ENCODE measurements around the gene DYNLL2. TPM values are rescaled to one million over a fixed set of nuclear protein-coding genes. Genes with fewer than 3 reads are reported as not detected.
"Not testable (repeated sequence)": the region's sequence is repeated elsewhere in the genome, so short reads cannot be mapped to it uniquely, and the experiment has no call there.

DYNLL2 gene
- total RNA-seq, 1 experiment from 2014 or later = 16.0 TPM

- Histone ChIP-seq H3K27ac (no peak overlapping the region), H3K4me3 (no peak overlapping the region), H3K9me3 (replicated peaks) (no peaks in the 10 kb centered on the region), H3K36me3 (no peaks in the 10 kb centered on the region), H3K27me3 (no peaks in the 10 kb centered on the region), H3K4me1 (no peaks in the 10 kb centered on the region)
- no peak for DNase-seq
Measured at GRCh38 chr17:58107306-58107705, 24.1 kb downstream of the DYNLL2 start.

GRCh38 chr17:58109197-58109596 is 26.0 kb downstream of the DYNLL2 start:
- no peaks in the 10 kb centered on the region for H3K9me3 ChIP-seq (replicated peaks)
- peak in 1 of 2 experiments; percentile 19 for DNase-seq
- no peaks in the 10 kb centered on the region for H3K27me3 ChIP-seq
- H3K4me1 ChIP-seq = no peaks in the 10 kb centered on the region
- H3K4me3 ChIP-seq = no peak overlapping the region
- H3K36me3 ChIP-seq = no peaks in the 10 kb centered on the region
- H3K27ac ChIP-seq = no peak overlapping the region

- Histone ChIP-seq H3K27ac (no peak overlapping the region), H3K9me3 (replicated peaks) (no peaks in the 10 kb centered on the region), H3K36me3 (no peaks in the 10 kb centered on the region), H3K27me3 (no peaks in the 10 kb centered on the region), H3K4me3 (no peak overlapping the region), H3K4me1 (no peaks in the 10 kb centered on the region)
- DNase-seq = no peak
Measured at GRCh38 chr17:58110012-58110411, 26.8 kb downstream of the DYNLL2 start.

- DNase-seq = no peak
- no peaks in the 10 kb centered on the region for H3K9me3 ChIP-seq (replicated peaks)
- no peaks in the 10 kb centered on the region for H3K4me1 ChIP-seq
Measured at GRCh38 chr17:58111676-58112075, 28.5 kb downstream of the DYNLL2 start.

GRCh38 chr17:58112970-58113631 is 29.9 kb downstream of the DYNLL2 start:
- Histone ChIP-seq H3K27ac (no peak overlapping the region), H3K27me3 (no peaks in the 10 kb centered on the region)
- DNase-seq = peak; percentile 62 to 84

More at GRCh38 chr17:58111676-58112075, 28.5 kb downstream of the DYNLL2 start:
- no peaks in the 10 kb centered on the region for H3K27me3 ChIP-seq
- no peak overlapping the region for H3K4me3 ChIP-seq
- H3K27ac ChIP-seq = no peak overlapping the region
- H3K36me3 ChIP-seq = no peaks in the 10 kb centered on the region

GRCh38 chr17:58113947-58114346 is 30.7 kb downstream of the DYNLL2 start:
- Histone ChIP-seq H3K4me1 (no peaks in the 10 kb centered on the region), H3K36me3 (no peaks in the 10 kb centered on the region), H3K27me3 (no peaks in the 10 kb centered on the region), H3K9me3 (replicated peaks) (no peaks in the 10 kb centered on the region), H3K4me3 (no peak overlapping the region), H3K27ac (no peak overlapping the region)
- no peak for DNase-seq

More at GRCh38 chr17:58112970-58113631, 29.9 kb downstream of the DYNLL2 start:
- Histone ChIP-seq H3K9me3 (replicated peaks) (no peaks in the 10 kb centered on the region), H3K4me3 (no peak overlapping the region), H3K36me3 (no peaks in the 10 kb centered on the region), H3K4me1 (no peaks in the 10 kb centered on the region)

- H3K36me3 ChIP-seq = no peaks in the 10 kb centered on the region
- no peaks in the 10 kb centered on the region for H3K9me3 ChIP-seq (replicated peaks)
- no peaks in the 10 kb centered on the region for H3K4me1 ChIP-seq
- H3K4me3 ChIP-seq = no peak overlapping the region
- no peaks in the 10 kb centered on the region for H3K27me3 ChIP-seq
- no peak overlapping the region for H3K27ac ChIP-seq
- DNase-seq = no peak
Measured at GRCh38 chr17:58117382-58117781, 34.2 kb downstream of the DYNLL2 start.

- H3K4me3 ChIP-seq = no peak overlapping the region
- no peaks in the 10 kb centered on the region; the same call in 1 of the 2 replicates for H3K27me3 ChIP-seq
- H3K27ac ChIP-seq = no peak overlapping the region
- no peaks in the 10 kb centered on the region for H3K9me3 ChIP-seq (replicated peaks)
- no peaks in the 10 kb centered on the region for H3K36me3 ChIP-seq
- no peak for DNase-seq
- H3K4me1 ChIP-seq = no peaks in the 10 kb centered on the region
Measured at GRCh38 chr17:58119491-58119890, 36.3 kb downstream of the DYNLL2 start.

GRCh38 chr17:58120195-58120822 is 37.1 kb downstream of the DYNLL2 start:
- H3K27ac ChIP-seq = no peak overlapping the region
- peak; percentile 52 to 82 for DNase-seq
- H3K36me3 ChIP-seq = no peaks in the 10 kb centered on the region
- H3K4me1 ChIP-seq = no peaks in the 10 kb centered on the region
- no peaks in the 10 kb centered on the region for H3K9me3 ChIP-seq (replicated peaks)
- no peaks in the 10 kb centered on the region; the same call in 1 of the 2 replicates for H3K27me3 ChIP-seq
- H3K4me3 ChIP-seq = no peak overlapping the region

- peak in 1 of 2 experiments; percentile 44 for DNase-seq
- Histone ChIP-seq H3K27me3 (no peaks in the 10 kb centered on the region; the same call in 1 of the 2 replicates), H3K4me3 (no peak overlapping the region), H3K9me3 (replicated peaks) (no peaks in the 10 kb centered on the region), H3K27ac (no peak overlapping the region), H3K4me1 (no peaks in the 10 kb centered on the region), H3K36me3 (no peaks in the 10 kb centered on the region)
Measured at GRCh38 chr17:58121925-58122324, 38.7 kb downstream of the DYNLL2 start.

GRCh38 chr17:58127846-58128245 is 44.6 kb downstream of the DYNLL2 start:
- no peaks in the 10 kb centered on the region for H3K9me3 ChIP-seq (replicated peaks)
- no peaks in the 10 kb centered on the region for H3K36me3 ChIP-seq
- no peak for DNase-seq
- H3K4me1 ChIP-seq = no peaks in the 10 kb centered on the region
- H3K4me3 ChIP-seq = no peak overlapping the region
- H3K27me3 ChIP-seq = no peaks in the 10 kb centered on the region; the same call in 1 of the 2 replicates
- no peak overlapping the region for H3K27ac ChIP-seq

GRCh38 chr17:58132697-58133096 is 49.5 kb downstream of the DYNLL2 start:
- H3K27me3 ChIP-seq, DNase-seq: not testable (repeated sequence)

GRCh38 chr17:58136669-58137279 is 53.6 kb downstream of the DYNLL2 start:
- Histone ChIP-seq H3K4me1 (no peaks in the 10 kb centered on the region), H3K9me3 (replicated peaks) (no peaks in the 10 kb centered on the region), H3K27ac (no peak overlapping the region), H3K4me3 (no peak overlapping the region), H3K27me3 (no peaks in the 10 kb centered on the region), H3K36me3 (no peaks in the 10 kb centered on the region)
- DNase-seq = peak in 1 of 2 experiments; percentile 18

More at GRCh38 chr17:58132697-58133096, 49.5 kb downstream of the DYNLL2 start:
- H3K36me3 ChIP-seq; H3K9me3 ChIP-seq (replicated peaks); H3K27ac ChIP-seq; H3K4me1 ChIP-seq; H3K4me3 ChIP-seq: not testable (repeated sequence)

GRCh38 chr17:58141505-58141904 is 58.3 kb downstream of the DYNLL2 start:
- H3K36me3 ChIP-seq = no peaks in the 10 kb centered on the region
- H3K27ac ChIP-seq = no peak overlapping the region
- H3K9me3 ChIP-seq (replicated peaks) = peaks cover 5% of the 10 kb centered on the region
- H3K4me3 ChIP-seq = no peak overlapping the region
- DNase-seq = no peak
- no peaks in the 10 kb centered on the region for H3K27me3 ChIP-seq
- no peaks in the 10 kb centered on the region for H3K4me1 ChIP-seq

GRCh38 chr17:58143335-58143734 is 60.1 kb downstream of the DYNLL2 start:
- H3K27ac ChIP-seq; H3K9me3 ChIP-seq (replicated peaks); H3K27me3 ChIP-seq; DNase-seq; H3K4me1 ChIP-seq; H3K36me3 ChIP-seq; H3K4me3 ChIP-seq: not testable (repeated sequence)
